ENCODE data around the gene SKI. TPM values are rescaled to one million over a fixed set of nuclear protein-coding genes. Genes with fewer than 3 reads are reported as not detected.

SKI gene
- total and polyA plus RNA-seq, 2 of the 8 experiments (the other 6 are each of a cell fraction or from before 2014, with no cell fraction given), result 8.3 to 87.6 TPM

GRCh38 chr1:2195785-2196184 lies 32.3 kb upstream of the SKI start:
- no peak overlapping the region for H2AFZ ChIP-seq (ENCODE audit: low read length)
- no peak overlapping the region for H2BK15ac ChIP-seq (ENCODE audit: low read length)
- H3K23me2 ChIP-seq (ENCODE audit: low read depth, low read length), result peaks cover 1% of the 10 kb centered on the region; the same call in 1 of the 2 replicates
- H3K79me2 ChIP-seq (ENCODE audit: control insufficient read depth in 1 of 2, insufficient read depth in 2 of 2, low read length in 2 of 2), result peaks cover 0 to 25% of the 10 kb centered on the region in 2 experiments; a peak in 1 of 4 replicates
- no peaks in the 10 kb centered on the region for H3K9me3 ChIP-seq (ENCODE audit: insufficient read depth in 2 of 2, low read depth in 1 of 2, low read length in 1 of 2)
- H4K91ac ChIP-seq (replicated peaks; ENCODE audit: insufficient read length, low read length), result no peak overlapping the region
- H4K8ac ChIP-seq (ENCODE audit: extremely low read depth, insufficient read depth, low read length), result peak overlapping the region; percentile 65; the same call in 1 of the 2 replicates
- H3K9ac ChIP-seq (replicated peaks in 1 of 4; ENCODE audit: extremely low read depth in 1 of 4, low read depth in 3 of 4, low read length in 3 of 4), result no peak overlapping the region
- peaks cover 0 to 3% of the 10 kb centered on the region in 2 experiments for H4K20me1 ChIP-seq (replicated peaks in 1 of 2; ENCODE audit: control insufficient read depth in 1 of 2, insufficient read depth in 2 of 2, low read length in 2 of 2)
- no peak overlapping the region for H2BK20ac ChIP-seq (ENCODE audit: low read length)
- peaks cover 0 to 14% (median 6%) of the 10 kb centered on the region in 4 experiments; a peak in 5 of 7 replicates for H3K4me1 ChIP-seq (replicated peaks in 1 of 4; ENCODE audit: control insufficient read depth in 3 of 4, insufficient read depth in 4 of 4, low read length in 3 of 4)
- peak overlapping the region; percentile 9; the same call in 1 of the 2 replicates for H3K27ac ChIP-seq (ENCODE audit: low read depth, low read length)
- H4K5ac ChIP-seq (ENCODE audit: insufficient read length, low read depth, low read length), result no peak overlapping the region
- no peak overlapping the region for H3K4me2 ChIP-seq (ENCODE audit: insufficient read depth in 1 of 2, low read depth in 2 of 2, low read length in 2 of 2)
- peak overlapping the region; percentile 50; the same call in 1 of the 2 replicates for H2BK12ac ChIP-seq (ENCODE audit: low read depth, low read length)
- 89% methylated on average over 7 of the region's 11 CpGs; no CpG with 5 or more reads in 1 of the 2 experiments for WGBS, 2 experiments (ENCODE audit: extremely low coverage in 1 of 2, insufficient coverage in 1 of 2, insufficient read length in 1 of 2, insufficient replicate concordance in 2 of 2, low coverage in 1 of 2, low lambda C conversion rate in 2 of 2, missing lambda C conversion rate in 1 of 2)
- H3K4ac ChIP-seq (replicated peaks; ENCODE audit: insufficient read length, low read depth, low read length), result peak overlapping the region; percentile 69
- H3K4me3 ChIP-seq (ENCODE audit: extremely low read depth in 1 of 4, insufficient read depth in 2 of 4, low read depth in 3 of 4, low read length in 4 of 4), result no peak overlapping the region
- ChIA-PET CTCF (ENCODE audit: partially characterized antibody) (interaction anchor here (1.0 to 14.1 kb wide), 27 partner anchors 8 to 211 kb away, joined by 3 to 154 read pairs (median 7); no protein-coding TSS in a partner anchor), POLR2A (ENCODE audit: partially characterized antibody) (interaction anchor here (0.7 to 2.1 kb wide), 6 partner anchors 9 to 186 kb away, joined by 3 to 16 read pairs (median 4); no protein-coding TSS in a partner anchor)
- H3K18ac ChIP-seq (ENCODE audit: extremely low read depth, low read length), result no peak overlapping the region
- no peak overlapping the region for H3K23ac ChIP-seq (ENCODE audit: insufficient read length)
- DNase-seq (ENCODE audit: low read depth in 1 of 2, low spot score in 2 of 2), result no peak
- peaks cover 2% of the 10 kb centered on the region; the same call in 1 of the 2 replicates for H3K79me1 ChIP-seq (ENCODE audit: low read depth, low read length)
- no peak overlapping the region for H2BK120ac ChIP-seq (replicated peaks; ENCODE audit: low read depth, low read length)
- H3K36me3 ChIP-seq (ENCODE audit: control insufficient read depth in 2 of 4, insufficient read depth in 4 of 4, low read length in 3 of 4), result peaks cover 0 to 3% (median 1%) of the 10 kb centered on the region in 4 experiments; a peak in 3 of 8 replicates
- no peak overlapping the region for H2AK5ac ChIP-seq (ENCODE audit: low read depth, low read length)
- H3K56ac ChIP-seq (replicated peaks; ENCODE audit: insufficient read length, low read depth, low read length), result peak overlapping the region; percentile 30
- no peak for FAIRE-seq
- H2BK5ac ChIP-seq (ENCODE audit: low read depth, low read length), result peak overlapping the region; percentile 75; the same call in 1 of the 2 replicates
- no peak overlapping the region for H3K14ac ChIP-seq (ENCODE audit: insufficient read length)
- H3K27me3 ChIP-seq (replicated peaks in 1 of 4; ENCODE audit: control insufficient read depth in 3 of 4, extremely low read depth in 1 of 4, insufficient read depth in 3 of 4, low read length in 3 of 4), result no peaks in the 10 kb centered on the region
- TF ChIP-seq SP4 (IDR thresholded peaks at IDR 0.05; ENCODE audit: low read length) (no peak), CTCF (IDR thresholded peaks at IDR 0.05; ENCODE audit: control extremely low read depth in 1 of 3, insufficient read depth in 1 of 3, low read depth in 1 of 3, low read length in 3 of 3) (no peak), RXRA (IDR thresholded peaks at IDR 0.05; ENCODE audit: insufficient read depth, low read depth, low read length) (no peak), USF2 (IDR thresholded peaks at IDR 0.05; ENCODE audit: low read length) (no peak), POLR2AphosphoS5 (IDR thresholded peaks at IDR 0.05; ENCODE audit: low read depth, low read length) (no peak), SIN3A (conservative IDR thresholded peaks at IDR 0.05 in 1 of 2, IDR thresholded peaks at IDR 0.05 in 1 of 2; ENCODE audit: low read depth in 1 of 2, low read length in 2 of 2) (no peak), ZNF274 (IDR thresholded peaks at IDR 0.05; ENCODE audit: borderline replicate concordance, extremely low read depth, low read length) (no peak), NRF1 (IDR thresholded peaks at IDR 0.05; ENCODE audit: low read depth, low read length) (no peak), SIX5 (IDR thresholded peaks at IDR 0.05; ENCODE audit: low read depth, low read length) (no peak)

Data from H1 (cell line).